GM12892 (cell line): Measurements from ENCODE around the gene BCL2A1.
"Not testable (repeated sequence)": the region's sequence is repeated elsewhere in the genome, so short reads cannot be mapped to it uniquely, and the experiment has no call there.

ENCODE experiments used
- DNase-seq: peaks from one replicate; pipeline ENCODE4 v3.0.0; 2011; ENCODE audit not compliant: insufficient read length
- FAIRE-seq: peaks from 2 replicates; lab custom pipeline; 2011; peaks lifted over from hg19 to GRCh38; lab: Jason Lieb, UNC
- POLR2A ChIP-seq: IDR thresholded peaks from 2 replicates; pipeline ENCODE4 v1.6.1; 2011; ENCODE audit warnings: low read depth, low read length, control low read depth
- POLR2AphosphoS5 ChIP-seq: IDR thresholded peaks from 2 replicates; pipeline ENCODE4 v1.6.1; 2011; ENCODE audit warnings: low read depth, low read length, control low read depth
- TAF1 ChIP-seq: IDR thresholded peaks from 2 replicates; pipeline ENCODE4 v1.6.1; 2011; ENCODE audit warnings: low read depth, mild to moderate bottlenecking, control low read depth, low read length, borderline replicate concordance

The BCL2A1 gene

GRCh38 chr15:79950247-79950646, 20.7 kb downstream of the BCL2A1 start:
- FAIRE-seq (no peak), DNase-seq (no peak)
- TF ChIP-seq POLR2AphosphoS5, result no peak
- no peak for TF ChIP-seq POLR2A
- no peak for TF ChIP-seq TAF1

GRCh38 chr15:79948761-79949160, 22.2 kb downstream of the BCL2A1 start:
- TF ChIP-seq POLR2A, result no peak
- no peak for TF ChIP-seq POLR2AphosphoS5
- no peak for TF ChIP-seq TAF1
- no peak for DNase-seq
- no peak for FAIRE-seq

GRCh38 chr15:79948095-79948695, 22.8 kb downstream of the BCL2A1 start:
- peak; percentile 65 for FAIRE-seq
- DNase-seq, result no peak
- no peak for TF ChIP-seq POLR2A
- TF ChIP-seq TAF1, result no peak

GRCh38 chr15:79947009-79947408, 24.0 kb downstream of the BCL2A1 start:
- no peak for DNase-seq
- no peak for FAIRE-seq
- TF ChIP-seq POLR2A (no peak), TAF1 (no peak), POLR2AphosphoS5 (no peak)

GRCh38 chr15:79944622-79945021, 26.4 kb downstream of the BCL2A1 start:
- DNase-seq, result no peak
- no peak for TF ChIP-seq POLR2A
- TF ChIP-seq POLR2AphosphoS5, result no peak
- TF ChIP-seq TAF1, result no peak
- FAIRE-seq, result no peak

GRCh38 chr15:79943820-79944219, 27.2 kb downstream of the BCL2A1 start:
- FAIRE-seq (no peak), DNase-seq (no peak)
- TF ChIP-seq TAF1, result no peak
- no peak for TF ChIP-seq POLR2AphosphoS5

- FAIRE-seq (no peak), DNase-seq (no peak)
- TF ChIP-seq POLR2AphosphoS5, result no peak
- TF ChIP-seq POLR2A, result no peak
- no peak for TF ChIP-seq TAF1
Observed at GRCh38 chr15:79942741-79943481, 28.1 kb downstream of the BCL2A1 start.

GRCh38 chr15:79939399-79939798, 31.6 kb downstream of the BCL2A1 start:
- TF ChIP-seq POLR2A, result no peak
- TF ChIP-seq POLR2AphosphoS5, result no peak
- TF ChIP-seq TAF1, result no peak

GRCh38 chr15:79938143-79938542, 32.9 kb downstream of the BCL2A1 start:
- TF ChIP-seq POLR2A (no peak), TAF1 (no peak), POLR2AphosphoS5 (no peak)
- DNase-seq, result no peak
- FAIRE-seq, result no peak

More at GRCh38 chr15:79939399-79939798, 31.6 kb downstream of the BCL2A1 start:
- DNase-seq (no peak), FAIRE-seq (no peak)

GRCh38 chr15:79935556-79936201, 35.3 kb downstream of the BCL2A1 start:
- DNase-seq, FAIRE-seq: not testable (repeated sequence)

GRCh38 chr15:79933231-79933630, 37.8 kb downstream of the BCL2A1 start:
- DNase-seq, result no peak
- FAIRE-seq, result no peak
- TF ChIP-seq TAF1 (no peak), POLR2A (no peak), POLR2AphosphoS5 (no peak)

- TF ChIP-seq TAF1, result no peak
- TF ChIP-seq POLR2AphosphoS5, result no peak
- no peak for TF ChIP-seq POLR2A
- FAIRE-seq (no peak), DNase-seq (no peak)
Observed at GRCh38 chr15:79932447-79932846, 38.5 kb downstream of the BCL2A1 start.
